BLaER1 (cell line): Measurements from ENCODE around the gene SASS6.

Source experiments
- H3K27ac ChIP-seq: shearing (Covaris generic); formaldehyde crosslinking; 2 replicates; pipeline ENCODE4 v1.8.1; 2022
- H3K27me3 ChIP-seq: shearing (Covaris generic); formaldehyde crosslinking; 2 replicates; pipeline ENCODE4 v1.8.1; 2022
- H3K36me3 ChIP-seq: shearing (Covaris generic); formaldehyde crosslinking; 2 replicates; pipeline ENCODE4 v1.8.1; 2022
- H3K4me1 ChIP-seq: shearing (Covaris generic); formaldehyde crosslinking; 2 replicates; pipeline ENCODE4 v1.8.1; 2022
- H3K4me2 ChIP-seq: shearing (Covaris generic); formaldehyde crosslinking; 2 replicates; pipeline ENCODE4 v1.8.1; 2022
- H3K4me3 ChIP-seq: shearing (Covaris generic); formaldehyde crosslinking; 2 replicates; pipeline ENCODE4 v1.8.1; 2022
- H3K9ac ChIP-seq: shearing (Covaris generic); formaldehyde crosslinking; 2 replicates; pipeline ENCODE4 v1.8.1; 2022
- H3K9me3 ChIP-seq: shearing (Covaris generic); formaldehyde crosslinking; 2 replicates; pipeline ENCODE4 v1.8.1; 2022
- H4K20me1 ChIP-seq: shearing (Covaris generic); formaldehyde crosslinking; 2 replicates; pipeline ENCODE4 v1.8.1; 2022
- Cebpa-rat ChIP-seq: shearing (Covaris generic); IDR thresholded peaks from 2 replicates; pipeline ENCODE4 v1.8.1; 2022

SASS6 gene

GRCh38 chr1:100036718-100037655 is 95.7 kb downstream of the SASS6 start:
- Histone ChIP-seq H3K27ac (peak overlapping the region; percentile 98), H3K9me3 (no peaks in the 10 kb centered on the region)
- TF ChIP-seq Cebpa-rat, result no peak

GRCh38 chr1:100035214-100035613 is 97.5 kb downstream of the SASS6 start:
- H4K20me1 ChIP-seq, result peaks cover 16% of the 10 kb centered on the region
- H3K36me3 ChIP-seq, result no peaks in the 10 kb centered on the region
- H3K27me3 ChIP-seq, result no peaks in the 10 kb centered on the region
- H3K9me3 ChIP-seq, result no peaks in the 10 kb centered on the region
- no peak for TF ChIP-seq Cebpa-rat
- peaks cover 24% of the 10 kb centered on the region for H3K4me1 ChIP-seq
- no peak overlapping the region for H3K9ac ChIP-seq
- H3K4me3 ChIP-seq, result no peak overlapping the region
- H3K4me2 ChIP-seq, result no peak overlapping the region
- H3K27ac ChIP-seq, result no peak overlapping the region

More at GRCh38 chr1:100036718-100037655, 95.7 kb downstream of the SASS6 start:
- H3K4me2 ChIP-seq, result peak overlapping the region; percentile 93
- H4K20me1 ChIP-seq, result peaks cover 34% of the 10 kb centered on the region
- H3K9ac ChIP-seq, result peak overlapping the region; percentile 98
- peak overlapping the region; percentile 97 for H3K4me3 ChIP-seq
- H3K36me3 ChIP-seq, result no peaks in the 10 kb centered on the region
- H3K27me3 ChIP-seq, result no peaks in the 10 kb centered on the region
- peaks cover 39% of the 10 kb centered on the region for H3K4me1 ChIP-seq

GRCh38 chr1:100034470-100034869 is 98.3 kb downstream of the SASS6 start:
- H3K36me3 ChIP-seq, result no peaks in the 10 kb centered on the region
- H3K27me3 ChIP-seq, result no peaks in the 10 kb centered on the region
- no peak overlapping the region for H3K27ac ChIP-seq
- H3K4me2 ChIP-seq, result no peak overlapping the region
- no peak overlapping the region for H3K4me3 ChIP-seq
- no peak for TF ChIP-seq Cebpa-rat
- H4K20me1 ChIP-seq, result peaks cover 8% of the 10 kb centered on the region; the same call in 1 of the 2 replicates
- H3K9ac ChIP-seq, result no peak overlapping the region
- H3K4me1 ChIP-seq, result peaks cover 17% of the 10 kb centered on the region
- H3K9me3 ChIP-seq, result no peaks in the 10 kb centered on the region
